ENCODE measurements around the gene ZBTB6. TPM values are rescaled to one million over a fixed set of nuclear protein-coding genes. Genes with fewer than 3 reads are reported as not detected.

The ZBTB6 gene
- total and polyA plus RNA-seq, 2 of the 13 experiments (the other 11 are each of a cell fraction or from before 2014, with no cell fraction given): 3.7 to 7.1 TPM

DNA sequence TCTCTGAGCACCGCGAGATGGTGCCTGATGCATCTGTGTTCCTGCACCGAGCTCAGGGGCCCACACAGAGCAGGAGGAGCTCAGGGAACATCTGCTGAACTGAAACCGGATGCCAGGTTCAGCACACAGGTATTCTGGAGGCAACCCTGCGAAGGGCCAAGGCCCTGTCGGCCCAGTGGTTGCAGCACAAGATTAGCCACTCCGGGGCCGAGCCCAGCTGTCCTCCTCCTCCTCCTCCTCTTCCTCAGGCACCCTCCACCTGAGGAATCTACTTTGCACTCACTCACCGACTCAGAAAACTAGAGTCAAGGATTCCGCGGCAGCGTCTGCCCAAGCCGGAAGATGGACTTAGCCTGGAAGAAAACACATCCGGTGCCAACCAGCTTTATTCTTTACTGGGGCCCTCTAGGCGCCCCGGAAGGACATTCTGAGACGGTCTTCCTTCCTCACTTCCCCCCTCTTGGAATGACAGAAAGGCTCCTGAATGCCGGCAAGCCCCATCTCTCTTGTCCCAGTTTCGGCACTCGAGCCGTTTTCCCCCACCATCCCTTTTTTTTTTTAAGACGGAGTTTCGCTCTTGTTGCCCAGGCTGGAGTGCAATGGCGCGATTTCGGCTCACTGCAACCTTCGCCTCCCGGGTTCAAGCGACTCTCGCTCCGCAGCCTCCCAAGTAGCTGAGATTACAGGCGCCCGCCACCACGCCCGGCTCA is at the start of gene ZBTB6 (continued):
- TF ChIP-seq KAT8 (CRISPR knock-in tag; IDR thresholded peaks at IDR 0.05): peak; percentile 99
- peak; percentile 21; the same call in 1 of the 2 replicates for TF ChIP-seq RFXAP (CRISPR knock-in tag; IDR thresholded peaks at IDR 0.05; ENCODE audit: borderline replicate concordance)
- TF ChIP-seq ZNF530 (CRISPR knock-in tag; IDR thresholded peaks at IDR 0.05; ENCODE audit: low read depth): no peak
- TF ChIP-seq NFYC (CRISPR knock-in tag; IDR thresholded peaks at IDR 0.05): no peak; the same call in 1 of the 2 replicates
- TF ChIP-seq NONO (IDR thresholded peaks at IDR 0.05): no peak
- TF ChIP-seq NONO (CRISPR knock-in tag; conservative IDR thresholded peaks at IDR 0.05): peak; percentile 31

DNA sequence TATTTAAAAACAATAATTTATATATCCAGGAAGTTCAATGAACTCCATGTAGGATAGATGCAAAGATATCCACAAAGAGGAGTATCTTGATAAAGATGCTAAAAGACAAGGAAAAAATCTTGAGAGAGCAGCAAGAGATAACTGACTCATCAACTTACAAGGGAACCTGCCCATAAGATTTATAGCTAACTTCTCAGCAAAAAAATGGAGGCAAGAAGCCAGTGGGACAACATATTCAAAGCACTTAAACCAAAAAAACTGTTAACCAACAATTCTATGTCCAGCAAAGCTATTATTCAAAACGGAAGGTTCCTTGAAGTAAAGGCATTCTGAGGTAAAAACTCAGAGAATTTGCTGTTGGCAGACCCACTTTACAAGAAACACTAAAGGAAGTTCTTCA is 48.0 kb upstream of the ZBTB6 start:
- no peak overlapping the region for H3K27ac ChIP-seq (ENCODE audit: extremely low read length, insufficient read depth, low read length)
- ChIA-PET CTCF (ENCODE audit: low intra/inter-chr PET ratio, low total read pairs) (no interaction called here), POLR2A (interaction anchor here (1.2 kb wide), 1 partner anchor 48 kb away, joined by 4 read pairs; the partner anchor contains the start of gene ZBTB6)
- H2AFZ ChIP-seq (ENCODE audit: low read length): no peak overlapping the region
- ATAC-seq (no peak), FAIRE-seq (no peak), DNase-seq (ENCODE audit: low spot score) (no peak)
- BruUV-seq (replicated peaks): no TSS peak
- no peak overlapping the region for H3K4me2 ChIP-seq (ENCODE audit: low read depth, low read length)
- no peak overlapping the region for H3K9ac ChIP-seq (ENCODE audit: insufficient read depth, low read depth, low read length)
- no peaks in the 10 kb centered on the region for H4K20me1 ChIP-seq (ENCODE audit: insufficient read depth, low read length)
- no peak for TF ChIP-seq ZNF160 (CRISPR knock-in tag; IDR thresholded peaks at IDR 0.05)
- no peak for TF ChIP-seq ZNF337 (CRISPR knock-in tag; IDR thresholded peaks at IDR 0.05; ENCODE audit: borderline replicate concordance, low read depth)
- no peak for TF ChIP-seq STAT5B (CRISPR knock-in tag; IDR thresholded peaks at IDR 0.05)
- no peak for TF ChIP-seq ZSCAN31 (CRISPR knock-in tag; IDR thresholded peaks at IDR 0.05; ENCODE audit: low read depth)
- TF ChIP-seq IKZF1 (IDR thresholded peaks at IDR 0.05): no peak
- TF ChIP-seq ZKSCAN5 (CRISPR knock-in tag; IDR thresholded peaks at IDR 0.05): no peak
- TF ChIP-seq, protein P1, sequence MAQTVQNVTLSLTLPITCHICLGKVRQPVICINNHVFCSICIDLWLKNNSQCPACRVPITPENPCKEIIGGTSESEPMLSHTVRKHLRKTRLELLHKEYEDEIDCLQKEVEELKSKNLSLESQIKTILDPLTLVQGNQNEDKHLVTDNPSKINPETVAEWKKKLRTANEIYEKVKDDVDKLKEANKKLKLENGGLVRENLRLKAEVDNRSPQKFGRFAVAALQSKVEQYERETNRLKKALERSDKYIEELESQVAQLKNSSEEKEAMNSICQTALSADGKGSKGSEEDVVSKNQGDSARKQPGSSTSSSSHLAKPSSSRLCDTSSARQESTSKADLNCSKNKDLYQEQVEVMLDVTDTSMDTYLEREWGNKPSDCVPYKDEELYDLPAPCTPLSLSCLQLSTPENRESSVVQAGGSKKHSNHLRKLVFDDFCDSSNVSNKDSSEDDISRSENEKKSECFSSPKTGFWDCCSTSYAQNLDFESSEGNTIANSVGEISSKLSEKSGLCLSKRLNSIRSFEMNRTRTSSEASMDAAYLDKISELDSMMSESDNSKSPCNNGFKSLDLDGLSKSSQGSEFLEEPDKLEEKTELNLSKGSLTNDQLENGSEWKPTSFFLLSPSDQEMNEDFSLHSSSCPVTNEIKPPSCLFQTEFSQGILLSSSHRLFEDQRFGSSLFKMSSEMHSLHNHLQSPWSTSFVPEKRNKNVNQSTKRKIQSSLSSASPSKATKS (CRISPR knock-in tag; IDR thresholded peaks at IDR 0.05): no peak
- TF ChIP-seq ZNF136 (CRISPR knock-in tag; IDR thresholded peaks at IDR 0.05; ENCODE audit: low read depth): no peak
- no peak for TF ChIP-seq SRSF4 (IDR thresholded peaks at IDR 0.05; ENCODE audit: low read depth, low read length, poor library complexity, severe bottlenecking)
- TF ChIP-seq ZNF619 (CRISPR knock-in tag; IDR thresholded peaks at IDR 0.05): no peak
- TF ChIP-seq, protein P2, sequence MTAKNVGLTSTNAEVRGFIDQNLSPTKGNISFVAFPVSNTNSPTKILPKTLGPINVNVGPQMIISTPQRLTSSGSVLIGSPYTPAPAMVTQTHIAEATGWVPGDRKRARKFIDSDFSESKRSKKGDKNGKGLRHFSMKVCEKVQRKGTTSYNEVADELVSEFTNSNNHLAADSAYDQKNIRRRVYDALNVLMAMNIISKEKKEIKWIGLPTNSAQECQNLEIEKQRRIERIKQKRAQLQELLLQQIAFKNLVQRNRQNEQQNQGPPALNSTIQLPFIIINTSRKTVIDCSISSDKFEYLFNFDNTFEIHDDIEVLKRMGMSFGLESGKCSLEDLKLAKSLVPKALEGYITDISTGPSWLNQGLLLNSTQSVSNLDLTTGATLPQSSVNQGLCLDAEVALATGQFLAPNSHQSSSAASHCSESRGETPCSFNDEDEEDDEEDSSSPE (CRISPR knock-in tag; IDR thresholded peaks at IDR 0.05): no peak
- no peak for TF ChIP-seq REL (CRISPR knock-in tag; conservative IDR thresholded peaks at IDR 0.05)
- peaks cover 10% of the 10 kb centered on the region for H3K79me2 ChIP-seq (ENCODE audit: insufficient read depth, low read length)
- no peaks in the 10 kb centered on the region for H3K9me3 ChIP-seq (ENCODE audit: low read length)
- intact Hi-C loops (cut with micrococcal nuclease; ENCODE audit: unreplicated experiment): no loop called here
- 90% methylated on average over 1 of the region's 1 CpG for WGBS (ENCODE audit: low lambda C conversion rate)
- H3K27me3 ChIP-seq (ENCODE audit: control insufficient read depth in 1 of 2, insufficient read depth in 2 of 2, low read length in 2 of 2): no peaks in the 10 kb centered on the region
- no peak overlapping the region for H3K4me3 ChIP-seq (replicated peaks in 1 of 3; ENCODE audit: insufficient read depth in 1 of 3, low read depth in 2 of 3, low read length in 3 of 3)
- H3K4me1 ChIP-seq (ENCODE audit: insufficient read depth, low read length): no peaks in the 10 kb centered on the region
- in situ Hi-C loops (cut with HindIII; ENCODE audit: extremely low pct_ligation_motif_present, low pct_unique_long_range_greater_than_20kb): no loop called here
- H3K36me3 ChIP-seq (replicated peaks in 1 of 2; ENCODE audit: control insufficient read depth in 1 of 2, insufficient read depth in 2 of 2, low read length in 2 of 2): peaks cover 3 to 16% of the 10 kb centered on the region in 2 experiments; a peak in 2 of 5 replicates

Data from HepG2 (cell line).